Measurements from ENCODE around the gene ACAT1. TPM values are rescaled to one million over a fixed set of nuclear protein-coding genes. Genes with fewer than 3 reads are reported as not detected.

The ACAT1 gene
- total RNA-seq: 95.1 and 136 TPM in 2 replicates

DNA sequence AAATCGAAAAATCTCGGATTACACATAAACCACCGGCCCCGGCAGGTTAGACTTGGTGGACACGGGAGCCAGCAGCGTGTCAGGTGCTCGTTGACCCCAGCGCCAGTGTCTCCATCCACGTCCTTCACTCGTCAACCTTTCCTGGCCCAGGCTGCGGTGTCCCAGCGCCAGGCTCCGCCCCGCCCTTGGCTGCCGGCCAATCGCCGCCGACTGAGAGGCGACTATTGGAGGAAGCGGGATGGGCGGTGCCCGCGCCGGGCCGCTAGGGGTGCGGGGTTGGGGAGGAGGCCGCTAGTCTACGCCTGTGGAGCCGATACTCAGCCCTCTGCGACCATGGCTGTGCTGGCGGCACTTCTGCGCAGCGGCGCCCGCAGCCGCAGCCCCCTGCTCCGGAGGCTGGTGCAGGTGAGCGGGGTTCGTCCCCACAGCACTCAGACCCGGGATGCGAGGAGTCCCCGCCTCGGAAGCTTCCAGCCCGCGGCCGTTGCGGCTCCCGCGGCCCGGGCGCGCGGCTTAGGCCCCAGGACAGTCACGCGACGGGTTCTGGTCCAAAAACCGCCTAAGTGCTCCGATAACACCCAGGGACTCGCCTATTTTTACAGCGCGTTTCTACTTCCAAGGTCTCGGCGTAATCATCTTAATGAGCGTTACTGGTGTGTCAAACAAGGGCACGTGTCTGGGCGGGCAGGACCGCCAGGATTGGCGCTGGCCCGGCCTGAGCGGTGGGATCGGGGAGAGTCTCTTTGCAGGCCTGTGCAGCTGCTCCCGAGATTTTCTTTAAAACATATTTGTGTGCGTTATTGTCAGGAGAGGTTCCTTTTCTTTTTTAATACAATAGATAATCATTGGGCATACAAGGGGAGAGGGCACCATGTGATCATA, at the start of gene ACAT1:
Gene ACAT1, plus strand, starts transcription at position 294 of the 882 bp plus-strand sequence. Its CDS starts 40 bp downstream, at position 334.

Other genes with a start within 250 kb of the ACAT1 start
- gene RAB39A, start 193.1 kb upstream of the ACAT1 start, total RNA-seq: not detected in 2 replicates
- gene CUL5, start 112.7 kb upstream of the ACAT1 start, total RNA-seq: 36.1 and 44.7 TPM in 2 replicates
- gene NPAT, start 101.1 kb downstream of the ACAT1 start, total RNA-seq: 10.1 and 15.7 TPM in 2 replicates
- 108 TPM in 2 replicates for gene ATM, start 101.5 kb downstream of the ACAT1 start, total RNA-seq

Measured in smooth muscle cell of trachea (primary cell).